Measurements from ENCODE around the gene GRXCR2.

GRCh38 chr5:145903113-145903512, 30.3 kb upstream of the GRXCR2 start:
- TF ChIP-seq YY1 (IDR thresholded peaks at IDR 0.05; ENCODE audit: insufficient read depth, insufficient read length) (no peak), ZNF274 (IDR thresholded peaks at IDR 0.05; ENCODE audit: low read depth, low read length) (no peak), SUZ12 (IDR thresholded peaks at IDR 0.05; ENCODE audit: extremely low read depth, insufficient read depth, insufficient read length) (no peak)

Data from NT2/D1 (cell line).